ENCODE results near the gene TIPIN.

Gene TIPIN

GRCh38 chr15:66310786-66311185 is 45.7 kb downstream of the TIPIN start:
- no peak for TF ChIP-seq NFIC (IDR thresholded peaks at IDR 0.05)
- TF ChIP-seq TAF1 (IDR thresholded peaks at IDR 0.05; ENCODE audit: low read depth): no peak
- no peak for TF ChIP-seq CREB1 (IDR thresholded peaks at IDR 0.05; ENCODE audit: low read depth)
- no peak for TF ChIP-seq FOXM1 (IDR thresholded peaks at IDR 0.05; ENCODE audit: borderline replicate concordance, low read depth)
- no peak for TF ChIP-seq REST (IDR thresholded peaks at IDR 0.05; ENCODE audit: low read depth)
- no peak for TF ChIP-seq CEBPB (IDR thresholded peaks at IDR 0.05)
- no peak for TF ChIP-seq MAX (IDR thresholded peaks at IDR 0.05)
- no peak for TF ChIP-seq USF1 (IDR thresholded peaks at IDR 0.05)
- no peak for TF ChIP-seq TCF12 (IDR thresholded peaks at IDR 0.05; ENCODE audit: low read depth)
- TF ChIP-seq EP300 (IDR thresholded peaks at IDR 0.05; ENCODE audit: borderline replicate concordance): no peak
- TF ChIP-seq YY1 (IDR thresholded peaks at IDR 0.05; ENCODE audit: low read depth): no peak

- TF ChIP-seq EP300 (IDR thresholded peaks at IDR 0.05; ENCODE audit: borderline replicate concordance) (no peak), TEAD4 (IDR thresholded peaks at IDR 0.05) (no peak), USF1 (IDR thresholded peaks at IDR 0.05) (no peak), RAD21 (IDR thresholded peaks at IDR 0.05; ENCODE audit: low read depth) (no peak), EGR1 (IDR thresholded peaks at IDR 0.05) (no peak), YY1 (IDR thresholded peaks at IDR 0.05; ENCODE audit: low read depth) (no peak), ZBTB7A (IDR thresholded peaks at IDR 0.05; ENCODE audit: low read depth) (no peak), TAF1 (IDR thresholded peaks at IDR 0.05; ENCODE audit: low read depth) (no peak), FOXM1 (IDR thresholded peaks at IDR 0.05; ENCODE audit: borderline replicate concordance, low read depth) (no peak), TCF12 (IDR thresholded peaks at IDR 0.05; ENCODE audit: low read depth) (no peak), REST (IDR thresholded peaks at IDR 0.05; ENCODE audit: low read depth) (no peak), NFIC (IDR thresholded peaks at IDR 0.05) (no peak), CREB1 (IDR thresholded peaks at IDR 0.05; ENCODE audit: low read depth) (no peak), MAX (IDR thresholded peaks at IDR 0.05) (no peak)
Measured at GRCh38 chr15:66309828-66310227, 46.7 kb downstream of the TIPIN start.

- TF ChIP-seq CEBPB (IDR thresholded peaks at IDR 0.05): no peak
- TF ChIP-seq TAF1 (IDR thresholded peaks at IDR 0.05; ENCODE audit: low read depth): no peak
Measured at GRCh38 chr15:66308531-66308930, 48.0 kb downstream of the TIPIN start.

- TF ChIP-seq YY1 (IDR thresholded peaks at IDR 0.05; ENCODE audit: low read depth) (no peak), EP300 (IDR thresholded peaks at IDR 0.05; ENCODE audit: borderline replicate concordance) (no peak), NFIC (IDR thresholded peaks at IDR 0.05) (no peak), REST (IDR thresholded peaks at IDR 0.05; ENCODE audit: low read depth) (no peak), ZBTB7A (IDR thresholded peaks at IDR 0.05; ENCODE audit: low read depth) (no peak), USF1 (IDR thresholded peaks at IDR 0.05) (no peak)
Measured at GRCh38 chr15:66306381-66306780, 50.1 kb downstream of the TIPIN start.
